NCI-H748 treated with DMSO at 0.1 percent for 48 hours (cell line): ENCODE data around the gene CTSG.
"Not testable (repeated sequence)": the region's sequence is repeated elsewhere in the genome, so short reads cannot be mapped to it uniquely, and the experiment has no call there.

Experiments used
- DNase-seq: peaks from one replicate; lab custom pipeline; 2025; lab: John Stamatoyannopoulos, UW

CTSG gene

DNA sequence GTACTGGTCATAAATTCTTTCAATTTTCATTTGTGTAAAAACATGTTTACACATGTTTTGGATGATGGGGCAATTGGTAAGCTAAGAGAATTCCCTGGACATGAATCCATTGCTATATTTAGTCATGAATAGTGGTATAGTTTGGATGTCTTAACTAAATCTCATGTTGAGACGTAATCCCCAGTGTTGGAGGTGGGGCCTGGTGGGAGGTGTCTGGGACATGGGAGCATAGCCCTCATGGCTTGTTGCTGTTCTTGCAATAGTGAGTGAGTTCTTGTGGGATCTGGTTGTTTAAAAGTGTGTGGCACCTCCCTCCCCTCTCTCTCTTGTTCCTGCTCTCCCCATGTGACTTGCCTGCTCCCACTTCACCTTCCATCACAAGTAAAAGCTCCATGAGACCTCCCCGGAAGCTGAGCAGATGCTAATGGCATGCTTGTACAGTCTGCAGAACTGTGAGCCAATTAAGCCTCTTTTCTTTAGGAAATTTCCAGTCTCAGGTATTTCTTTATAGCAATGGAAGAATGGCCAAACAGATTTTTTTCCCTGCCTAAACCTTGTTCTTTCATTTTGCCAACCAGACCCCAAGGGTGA is 33.6 kb downstream of the CTSG start:
- no peak for DNase-seq

- no peak for DNase-seq
These were observed 40.3 kb downstream of the CTSG start for GRCh38 chr14:24535737-24536136.

- DNase-seq, result no peak
These were observed 41.8 kb downstream of the CTSG start for GRCh38 chr14:24534286-24534685.

DNA sequence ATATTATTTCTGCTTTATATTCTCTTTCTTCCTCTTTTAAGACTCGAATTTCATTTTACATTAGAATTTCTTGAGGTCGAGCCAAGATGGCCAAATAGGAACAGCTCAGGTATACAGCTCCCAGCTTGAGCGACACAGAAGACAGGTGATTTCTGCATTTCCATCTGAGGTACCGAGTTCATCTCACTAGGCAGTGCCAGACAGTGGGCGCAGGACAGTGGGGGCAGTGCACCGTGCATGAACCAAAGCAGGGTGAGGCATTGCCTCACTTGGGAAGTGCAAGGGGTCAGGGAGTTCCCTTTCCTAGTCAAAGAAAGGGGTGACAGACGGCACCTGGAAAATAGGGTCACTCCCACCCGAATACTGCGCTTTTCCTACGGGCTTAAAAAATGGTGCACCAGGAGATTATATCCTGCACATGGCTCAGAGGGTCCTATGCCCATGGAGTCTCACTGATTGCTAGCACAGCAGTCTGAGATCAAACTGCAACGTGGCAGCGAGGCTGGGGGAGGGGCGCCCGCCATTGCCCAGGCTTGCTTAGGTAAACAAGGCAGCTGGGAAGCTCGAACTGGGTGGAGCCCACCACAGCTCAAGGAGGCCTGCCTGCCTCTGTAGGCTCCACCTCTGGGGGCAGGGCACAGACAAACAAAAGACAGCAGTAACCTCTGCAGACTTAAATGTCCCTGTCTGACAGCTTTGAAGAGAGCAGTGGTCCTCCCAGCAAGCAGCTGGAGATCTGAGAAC is 50.0 kb downstream of the CTSG start:
- DNase-seq, result not testable (repeated sequence)
